MM.1S (cell line): ENCODE measurements around the gene ZDHHC1.

Experiments used
- EZH2 ChIP-seq: fragments of 300-600 bp; sonication (generic); optimal IDR thresholded peaks from 2 replicates; pipeline ENCODE3; 2017; ENCODE audit warnings: low read depth, mild to moderate bottlenecking, antibody characterized with exemption, low read length, mixed read lengths
- EZH2phosphoT487 ChIP-seq: fragments of 300-600 bp; sonication (generic); IDR thresholded peaks from 2 replicates; pipeline ENCODE4 v1.6.1; 2018; ENCODE audit warnings: antibody characterized with exemption, low read length
- TF ChIP-seq, protein P1 (sequence below): fragments of 300-600 bp; sonication (generic); IDR thresholded peaks from 2 replicates; pipeline ENCODE4 v1.5.1; 2016; ENCODE audit warnings: antibody characterized with exemption, low read length, mixed read lengths

- TF ChIP-seq, protein P1, sequence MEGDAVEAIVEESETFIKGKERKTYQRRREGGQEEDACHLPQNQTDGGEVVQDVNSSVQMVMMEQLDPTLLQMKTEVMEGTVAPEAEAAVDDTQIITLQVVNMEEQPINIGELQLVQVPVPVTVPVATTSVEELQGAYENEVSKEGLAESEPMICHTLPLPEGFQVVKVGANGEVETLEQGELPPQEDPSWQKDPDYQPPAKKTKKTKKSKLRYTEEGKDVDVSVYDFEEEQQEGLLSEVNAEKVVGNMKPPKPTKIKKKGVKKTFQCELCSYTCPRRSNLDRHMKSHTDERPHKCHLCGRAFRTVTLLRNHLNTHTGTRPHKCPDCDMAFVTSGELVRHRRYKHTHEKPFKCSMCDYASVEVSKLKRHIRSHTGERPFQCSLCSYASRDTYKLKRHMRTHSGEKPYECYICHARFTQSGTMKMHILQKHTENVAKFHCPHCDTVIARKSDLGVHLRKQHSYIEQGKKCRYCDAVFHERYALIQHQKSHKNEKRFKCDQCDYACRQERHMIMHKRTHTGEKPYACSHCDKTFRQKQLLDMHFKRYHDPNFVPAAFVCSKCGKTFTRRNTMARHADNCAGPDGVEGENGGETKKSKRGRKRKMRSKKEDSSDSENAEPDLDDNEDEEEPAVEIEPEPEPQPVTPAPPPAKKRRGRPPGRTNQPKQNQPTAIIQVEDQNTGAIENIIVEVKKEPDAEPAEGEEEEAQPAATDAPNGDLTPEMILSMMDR, result no peak
- TF ChIP-seq EZH2phosphoT487 (no peak), EZH2 (no peak)
Observed at GRCh38 chr16:67425061-67425460, 8.8 kb upstream of the ZDHHC1 start.
